Loucy (cell line): ENCODE data around the gene DMRTB1.
"Not testable (repeated sequence)": the region's sequence is repeated elsewhere in the genome, so short reads cannot be mapped to it uniquely, and the experiment has no call there.

ENCODE experiments used
- H2AFZ ChIP-seq: fragments of 200-600 bp; sonication (generic); 2 replicates; pipeline ENCODE4 v1.6.0; 2016; ENCODE audit warnings: antibody characterized with exemption, mild to moderate bottlenecking, low read length, moderate library complexity
- H3F3A ChIP-seq: fragments of 200-600 bp; 2 replicates; pipeline ENCODE4 v1.6.0; 2016; ENCODE audit warnings: antibody characterized with exemption, low read depth, mild to moderate bottlenecking
- H3K27me3 ChIP-seq: fragments of 200-600 bp; sonication (generic); 2 replicates; pipeline ENCODE4 v1.6.1; 2014; ENCODE audit warnings: low read length, mild to moderate bottlenecking; ENCODE audit not compliant: insufficient read depth, poor library complexity, severe bottlenecking
- H3K36me3 ChIP-seq: fragments of 200-600 bp; sonication (generic); 2 replicates; pipeline ENCODE4 v1.6.1; 2016; ENCODE audit warnings: low read length; ENCODE audit not compliant: insufficient read depth
- H3K4me1 ChIP-seq: fragments of 200-600 bp; sonication (generic); 2 replicates; pipeline ENCODE4 v1.5.1; 2014; ENCODE audit warnings: low read length, mild to moderate bottlenecking; ENCODE audit not compliant: insufficient read depth, poor library complexity, severe bottlenecking
- H3K4me2 ChIP-seq: fragments of 200-600 bp; sonication (generic); 2 replicates; pipeline ENCODE4 v1.6.0; 2014; ENCODE audit warnings: antibody characterized with exemption, low read length, low read depth, mild to moderate bottlenecking; ENCODE audit not compliant: poor library complexity, severe bottlenecking
- H3K4me3 ChIP-seq: fragments of 200-600 bp; sonication (generic); 2 replicates; pipeline ENCODE4 v1.5.1; 2014; ENCODE audit warnings: low read length, mild to moderate bottlenecking, mixed read lengths; ENCODE audit not compliant: poor library complexity, severe bottlenecking
- H3K79me2 ChIP-seq: fragments of 200-600 bp; sonication (generic); 2 replicates; pipeline ENCODE4 v1.6.1; 2014; ENCODE audit warnings: low read length; ENCODE audit not compliant: insufficient read depth
- H3K9ac ChIP-seq: fragments of 200-600 bp; sonication (generic); 2 replicates; pipeline ENCODE4 v1.6.0; 2014; ENCODE audit warnings: mild to moderate bottlenecking, low read depth, low read length, moderate library complexity; ENCODE audit not compliant: poor library complexity, severe bottlenecking
- H3K9me2 ChIP-seq: fragments of 200-600 bp; sonication (generic); replicated peaks from 2 replicates; pipeline ENCODE4 v1.6.1; 2016; ENCODE audit warnings: low read depth, low read length, mixed read lengths
- H3K9me3 ChIP-seq: fragments of 200-600 bp; sonication (generic); 2 replicates; pipeline ENCODE4 v1.6.1; 2014; ENCODE audit warnings: mild to moderate bottlenecking, antibody characterized with exemption, low read length, low read depth; ENCODE audit not compliant: insufficient read depth
- H4K20me1 ChIP-seq: fragments of 200-600 bp; sonication (generic); 2 replicates; pipeline ENCODE4 v1.6.0; 2014; ENCODE audit warnings: antibody characterized with exemption, low read length, mild to moderate bottlenecking; ENCODE audit not compliant: insufficient read depth, poor library complexity, severe bottlenecking
- CTCF ChIP-seq: fragments of 200-600 bp; sonication (generic); conservative IDR thresholded peaks from 2 replicates; pipeline ENCODE4 v1.5.1; 2014; ENCODE audit warnings: mild to moderate bottlenecking, antibody characterized with exemption, low read length
- EZH2phosphoT487 ChIP-seq: fragments of 200-600 bp; IDR thresholded peaks from 2 replicates; pipeline ENCODE4 v1.6.1; 2018; ENCODE audit warnings: antibody characterized with exemption, mild to moderate bottlenecking, moderate library complexity, borderline replicate concordance

DMRTB1 gene

GRCh38 chr1:53432611-53433010, 26.6 kb upstream of the DMRTB1 start:
- TF ChIP-seq EZH2phosphoT487 (no peak), CTCF (no peak)
- no peak overlapping the region for H3K9ac ChIP-seq
- H3K4me2 ChIP-seq = peak overlapping the region; percentile 41
- H3K9me2 ChIP-seq = no peaks in the 10 kb centered on the region
- H2AFZ ChIP-seq = no peak overlapping the region
- no peaks in the 10 kb centered on the region for H3K9me3 ChIP-seq
- H3K79me2 ChIP-seq = no peaks in the 10 kb centered on the region
- peaks cover 19% of the 10 kb centered on the region for H3K4me1 ChIP-seq
- H4K20me1 ChIP-seq = no peaks in the 10 kb centered on the region
- no peak overlapping the region for H3K4me3 ChIP-seq
- no peaks in the 10 kb centered on the region for H3K36me3 ChIP-seq
- H3K27me3 ChIP-seq = no peaks in the 10 kb centered on the region
- 0 out of 2 replicates have a peak, but pooled peaks cover 4% of the 10 kb centered on the region for H3F3A ChIP-seq

GRCh38 chr1:53434405-53435007, 24.7 kb upstream of the DMRTB1 start:
- H3K27me3 ChIP-seq, H3F3A ChIP-seq, H3K9ac ChIP-seq, H3K36me3 ChIP-seq, H3K79me2 ChIP-seq, H3K9me2 ChIP-seq, H4K20me1 ChIP-seq, H3K4me3 ChIP-seq, H3K9me3 ChIP-seq, H2AFZ ChIP-seq, H3K4me2 ChIP-seq: not testable (repeated sequence)
- peaks cover 19% of the 10 kb centered on the region for H3K4me1 ChIP-seq

GRCh38 chr1:53435151-53435550, 24.0 kb upstream of the DMRTB1 start:
- no peaks in the 10 kb centered on the region for H4K20me1 ChIP-seq
- no peaks in the 10 kb centered on the region for H3K79me2 ChIP-seq
- no peak overlapping the region for H3K9ac ChIP-seq
- no peaks in the 10 kb centered on the region for H3K36me3 ChIP-seq
- no peaks in the 10 kb centered on the region for H3K9me3 ChIP-seq
- TF ChIP-seq CTCF = no peak
- H3K4me2 ChIP-seq = no peak overlapping the region
- no peak overlapping the region for H3K4me3 ChIP-seq
- H3F3A ChIP-seq = 0 out of 2 replicates have a peak, but pooled peaks cover 4% of the 10 kb centered on the region
- no peaks in the 10 kb centered on the region for H3K9me2 ChIP-seq
- no peaks in the 10 kb centered on the region for H3K27me3 ChIP-seq
- H3K4me1 ChIP-seq = peaks cover 19% of the 10 kb centered on the region
- no peak overlapping the region for H2AFZ ChIP-seq
